DND-41 (cell line): ENCODE measurements around the gene RNF128.

ENCODE experiments used
- ATAC-seq: fragments of 200-7000 bp; cut with Tn5 transposase; 3 replicates; pipeline ENCODE4 v1.9.1; 2021; ENCODE audit warnings: low read depth; ENCODE audit not compliant: insufficient read depth
- DNase-seq: peaks from one replicate; pipeline ENCODE4 v3.0.0-alpha.2; 2020
- H2AFZ ChIP-seq: 2 replicates; pipeline ENCODE4 v1.6.0; 2012; ENCODE audit warnings: low read depth, low read length
- H3K27ac ChIP-seq: 2 replicates; pipeline ENCODE4 v1.5.1; 2012; ENCODE audit warnings: low read length, inconsistent platforms
- H3K27me3 ChIP-seq: fragments of 200-600 bp; sonication (generic); 2 replicates; pipeline ENCODE4 v1.6.0; 2012; ENCODE audit warnings: low read length, mild to moderate bottlenecking, inconsistent platforms; ENCODE audit not compliant: insufficient read depth, poor library complexity
- H3K36me3 ChIP-seq: 2 replicates; pipeline ENCODE4 v1.5.1; 2012; ENCODE audit warnings: low read length, inconsistent platforms; ENCODE audit not compliant: insufficient read depth
- H3K4me1 ChIP-seq: 2 replicates; pipeline ENCODE4 v1.5.1; 2012; ENCODE audit warnings: mild to moderate bottlenecking, low read length; ENCODE audit not compliant: insufficient read depth
- H3K4me2 ChIP-seq: 2 replicates; pipeline ENCODE4 v1.6.0; 2012; ENCODE audit warnings: mild to moderate bottlenecking, moderate library complexity, low read length, inconsistent platforms; ENCODE audit not compliant: insufficient read depth
- H3K4me3 ChIP-seq, 2 experiments: fragments of 200-600 bp in 1 of 2; shearing (Covaris generic) in 1 of 2; 2 replicates each; pipeline ENCODE4 v1.5.1; 2012 to 2016; ENCODE audit warnings: inconsistent platforms in 2 of 2, low read length in 2 of 2, mild to moderate bottlenecking in 2 of 2, low read depth in 1 of 2, moderate library complexity in 1 of 2
- H3K79me2 ChIP-seq: 2 replicates; pipeline ENCODE4 v1.6.0; 2012; ENCODE audit warnings: low read length, inconsistent platforms; ENCODE audit not compliant: insufficient read depth
- H3K9ac ChIP-seq: 2 replicates; pipeline ENCODE4 v1.6.0; 2012; ENCODE audit warnings: low read depth, mild to moderate bottlenecking, inconsistent platforms, low read length, moderate library complexity
- H3K9me3 ChIP-seq: 2 replicates; pipeline ENCODE4 v1.5.1; 2012; ENCODE audit warnings: low read length, moderate library complexity, mild to moderate bottlenecking, inconsistent platforms; ENCODE audit not compliant: insufficient read depth, severe bottlenecking
- H4K20me1 ChIP-seq: 2 replicates; pipeline ENCODE4 v1.6.0; 2012; ENCODE audit warnings: low read length; ENCODE audit not compliant: insufficient read depth
- CTCF ChIP-seq: IDR thresholded peaks from 2 replicates; pipeline ENCODE4 v1.5.1; 2012; ENCODE audit warnings: borderline replicate concordance, low read length, moderate library complexity, mild to moderate bottlenecking; ENCODE audit not compliant: poor library complexity, severe bottlenecking; ENCODE audit errors: extremely low read depth
- EZH2 ChIP-seq: IDR thresholded peaks from 3 replicates; pipeline ENCODE4 v1.6.1; 2012; ENCODE audit warnings: borderline replicate concordance, low read depth, mild to moderate bottlenecking, moderate library complexity, low read length, inconsistent platforms; ENCODE audit not compliant: severe bottlenecking

Gene RNF128

GRCh38 chrX:106692425-106693065 lies 34.0 kb upstream of the RNF128 start:
- no peaks in the 10 kb centered on the region for H3K9me3 ChIP-seq
- no peaks in the 10 kb centered on the region for H4K20me1 ChIP-seq
- H3K4me1 ChIP-seq, result no peaks in the 10 kb centered on the region
- H3K79me2 ChIP-seq, result no peaks in the 10 kb centered on the region
- TF ChIP-seq EZH2, result no peak
- TF ChIP-seq CTCF, result no peak
- H3K27ac ChIP-seq, result no peak overlapping the region
- ATAC-seq, result no peak
- H3K36me3 ChIP-seq, result no peaks in the 10 kb centered on the region
- no peak overlapping the region for H2AFZ ChIP-seq
- H3K27me3 ChIP-seq, result no peaks in the 10 kb centered on the region
- H3K4me2 ChIP-seq, result no peak overlapping the region
- H3K4me3 ChIP-seq, result no peak overlapping the region
- no peak overlapping the region for H3K9ac ChIP-seq
- DNase-seq, result no peak

DNA sequence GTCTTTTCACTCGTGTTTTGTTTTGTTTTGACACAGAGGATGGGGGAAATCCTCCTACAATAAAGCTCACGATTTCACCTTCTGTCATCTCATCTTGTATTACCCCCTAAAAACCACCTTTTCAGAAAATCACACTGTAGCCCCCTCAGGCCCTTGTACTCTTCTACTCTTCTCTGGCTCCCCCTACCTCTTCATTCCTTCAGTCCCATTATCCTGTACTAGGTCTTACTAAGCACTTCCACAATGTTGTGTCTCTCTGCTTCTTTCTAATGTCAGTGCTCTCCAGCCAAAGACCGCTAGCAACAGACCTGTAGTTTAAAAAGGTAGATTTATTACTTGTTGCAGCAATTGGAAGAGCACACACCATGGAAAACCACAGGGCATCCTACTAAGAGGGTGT lies 30.0 kb upstream of the RNF128 start:
- Histone ChIP-seq H3K9me3 (no peaks in the 10 kb centered on the region), H3K27ac (no peak overlapping the region), H3K36me3 (no peaks in the 10 kb centered on the region), H3K79me2 (no peaks in the 10 kb centered on the region), H3K9ac (no peak overlapping the region), H3K4me2 (no peak overlapping the region), H4K20me1 (no peaks in the 10 kb centered on the region), H3K27me3 (no peaks in the 10 kb centered on the region), H2AFZ (no peak overlapping the region), H3K4me1 (no peaks in the 10 kb centered on the region), H3K4me3 (no peak overlapping the region)
- DNase-seq (no peak), ATAC-seq (no peak)
- TF ChIP-seq CTCF (no peak), EZH2 (no peak)

DNA sequence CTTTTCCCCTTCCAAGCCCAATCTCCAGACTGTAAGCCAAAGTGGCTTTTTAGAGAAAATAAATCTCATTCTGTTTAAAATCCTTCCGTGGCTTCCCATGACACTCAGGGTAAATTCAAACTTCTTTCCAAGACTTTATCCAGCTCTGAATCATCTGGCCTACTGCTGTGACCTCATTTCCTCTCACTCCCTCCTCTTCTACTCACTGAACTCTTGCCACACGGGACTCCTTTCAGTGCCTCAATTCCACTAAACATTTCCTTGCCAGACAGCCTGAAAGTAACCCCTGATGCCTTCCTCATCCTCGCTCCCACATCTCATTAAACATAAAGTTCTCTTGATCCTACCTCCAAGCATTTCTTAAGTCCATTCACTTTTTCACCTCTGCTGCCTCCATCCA lies 27.8 kb upstream of the RNF128 start:
- Histone ChIP-seq H3K27ac (no peak overlapping the region), H3K4me2 (no peak overlapping the region), H3K36me3 (no peaks in the 10 kb centered on the region), H3K9me3 (no peaks in the 10 kb centered on the region), H3K79me2 (no peaks in the 10 kb centered on the region), H4K20me1 (no peaks in the 10 kb centered on the region), H3K4me1 (no peaks in the 10 kb centered on the region), H3K27me3 (no peaks in the 10 kb centered on the region), H3K9ac (no peak overlapping the region), H2AFZ (no peak overlapping the region), H3K4me3 (no peak overlapping the region)
- ATAC-seq, result no peak
- DNase-seq, result no peak
- TF ChIP-seq CTCF, result no peak
- TF ChIP-seq EZH2, result no peak

DNA sequence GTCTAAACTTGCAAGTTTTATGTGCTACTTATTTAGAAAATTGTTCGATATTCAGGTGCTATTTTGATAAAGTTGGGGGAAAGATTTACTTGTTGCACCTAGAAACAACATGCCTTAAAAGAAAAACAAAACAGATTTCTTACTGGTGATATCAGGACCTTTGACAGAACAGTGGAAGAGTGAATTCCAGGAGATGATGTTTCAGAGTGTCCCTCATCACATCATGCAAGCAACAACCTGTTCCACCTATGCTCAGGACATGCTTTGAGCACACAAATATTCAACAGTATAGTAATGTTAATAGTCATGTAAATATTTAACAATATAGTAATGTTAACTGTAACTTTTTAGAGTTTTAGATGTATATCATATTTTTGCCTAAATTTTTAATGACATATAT lies 23.9 kb upstream of the RNF128 start:
- no peak overlapping the region for H3K4me3 ChIP-seq
- H3K27me3 ChIP-seq, result no peaks in the 10 kb centered on the region
- no peak overlapping the region for H3K9ac ChIP-seq
- H3K27ac ChIP-seq, result no peak overlapping the region
- DNase-seq, result no peak
- no peaks in the 10 kb centered on the region for H3K79me2 ChIP-seq
- H3K4me1 ChIP-seq, result no peaks in the 10 kb centered on the region
- no peaks in the 10 kb centered on the region for H3K36me3 ChIP-seq
- H3K4me2 ChIP-seq, result no peak overlapping the region
- no peaks in the 10 kb centered on the region for H3K9me3 ChIP-seq
- no peaks in the 10 kb centered on the region for H4K20me1 ChIP-seq
- ATAC-seq, result no peak
- H2AFZ ChIP-seq, result no peak overlapping the region
- TF ChIP-seq EZH2 (no peak), CTCF (no peak)
